ENCODE data around the gene C1QL4. TPM values are rescaled to one million over a fixed set of nuclear protein-coding genes. Genes with fewer than 3 reads are reported as not detected.

C1QL4 gene
- total and polyA plus RNA-seq, 2 of the 8 experiments (the other 6 are each of a cell fraction or from before 2014, with no cell fraction given): 0.28 to 0.63 TPM

- Histone ChIP-seq H2BK5ac (ENCODE audit: low read depth, low read length) (no peak overlapping the region), H4K91ac (replicated peaks; ENCODE audit: insufficient read length, low read length) (peak overlapping the region; percentile 34), H3K27ac (ENCODE audit: low read depth, low read length) (no peak overlapping the region), H3K9ac (replicated peaks in 1 of 4; ENCODE audit: extremely low read depth in 1 of 4, low read depth in 3 of 4, low read length in 3 of 4) (no peak overlapping the region), H3K18ac (ENCODE audit: extremely low read depth, low read length) (no peak overlapping the region), H2AFZ (ENCODE audit: low read length) (no peak overlapping the region), H3K27me3 (replicated peaks in 1 of 4; ENCODE audit: control insufficient read depth in 3 of 4, extremely low read depth in 1 of 4, insufficient read depth in 3 of 4, low read length in 3 of 4) (peaks cover 0 to 3% (median 0%) of the 10 kb centered on the region in 4 experiments; a peak in 3 of 7 replicates), H2BK15ac (ENCODE audit: low read length) (no peak overlapping the region), H3K4me2 (ENCODE audit: insufficient read depth in 1 of 2, low read depth in 2 of 2, low read length in 2 of 2) (peak overlapping the region; percentile 19 to 86; a peak in 3 of 4 replicates), H3K4me1 (replicated peaks in 1 of 4; ENCODE audit: control insufficient read depth in 3 of 4, insufficient read depth in 4 of 4, low read length in 3 of 4) (peaks cover 0 to 8% (median 2%) of the 10 kb centered on the region in 4 experiments; a peak in 3 of 7 replicates), H3K79me2 (ENCODE audit: control insufficient read depth in 1 of 2, insufficient read depth in 2 of 2, low read length in 2 of 2) (peaks cover 2 to 27% of the 10 kb centered on the region in 2 experiments), H3K4ac (replicated peaks; ENCODE audit: insufficient read length, low read depth, low read length) (peak overlapping the region; percentile 57), H3K14ac (ENCODE audit: insufficient read length) (no peak overlapping the region), H3K4me3 (ENCODE audit: extremely low read depth in 1 of 4, insufficient read depth in 2 of 4, low read depth in 3 of 4, low read length in 4 of 4) (peak overlapping the region in 1 of 4 experiments; percentile 95; a peak in 1 of 8 replicates), H3K9me3 (ENCODE audit: insufficient read depth in 2 of 2, low read depth in 1 of 2, low read length in 1 of 2) (no peaks in the 10 kb centered on the region), H4K8ac (ENCODE audit: extremely low read depth, insufficient read depth, low read length) (no peak overlapping the region), H2BK120ac (replicated peaks; ENCODE audit: low read depth, low read length) (no peak overlapping the region), H3K56ac (replicated peaks; ENCODE audit: insufficient read length, low read depth, low read length) (no peak overlapping the region), H4K20me1 (replicated peaks in 1 of 2; ENCODE audit: control insufficient read depth in 1 of 2, insufficient read depth in 2 of 2, low read length in 2 of 2) (no peaks in the 10 kb centered on the region), H3K23ac (ENCODE audit: insufficient read length) (peak overlapping the region; percentile 53), H3K79me1 (ENCODE audit: low read depth, low read length) (no peaks in the 10 kb centered on the region), H3K23me2 (ENCODE audit: low read depth, low read length) (peaks cover 9% of the 10 kb centered on the region), H4K5ac (ENCODE audit: insufficient read length, low read depth, low read length) (no peak overlapping the region), H3K36me3 (ENCODE audit: control insufficient read depth in 2 of 4, insufficient read depth in 4 of 4, low read length in 3 of 4) (no peaks in the 10 kb centered on the region), H2BK20ac (ENCODE audit: low read length) (no peak overlapping the region), H2AK5ac (ENCODE audit: low read depth, low read length) (no peak overlapping the region), H2BK12ac (ENCODE audit: low read depth, low read length) (no peak overlapping the region)
- DNase-seq (ENCODE audit: low read depth in 1 of 2, low spot score in 2 of 2) (no peak), FAIRE-seq (no peak)
- POLR2A ChIA-PET (ENCODE audit: partially characterized antibody): interaction anchor here (1.8 kb wide), 1 partner anchor 148 kb away, joined by 7 read pairs; no protein-coding TSS in a partner anchor
- CTCF ChIA-PET (ENCODE audit: partially characterized antibody): interaction anchor here (0.6 to 26.7 kb wide), 5 partner anchors 18 to 215 kb away, joined by 3 to 538 read pairs (median 8); partner anchors contain the start of gene DNAJC22
- 80% methylated on average over 5 of the region's 5 CpGs; no CpG with 5 or more reads in 1 of the 2 experiments for WGBS, 2 experiments (ENCODE audit: extremely low coverage in 1 of 2, insufficient coverage in 1 of 2, insufficient read length in 1 of 2, insufficient replicate concordance in 2 of 2, low coverage in 1 of 2, low lambda C conversion rate in 2 of 2, missing lambda C conversion rate in 1 of 2)
- TF ChIP-seq CREB1 (IDR thresholded peaks at IDR 0.05) (no peak), SUZ12 (IDR thresholded peaks at IDR 0.05; ENCODE audit: low read length) (no peak), RBBP5 (IDR thresholded peaks at IDR 0.05; ENCODE audit: borderline replicate concordance, low read depth, low read length) (no peak), KDM1A (IDR thresholded peaks at IDR 0.05; ENCODE audit: borderline replicate concordance, low read length) (no peak), NRF1 (IDR thresholded peaks at IDR 0.05; ENCODE audit: low read depth, low read length) (no peak), GTF2F1 (IDR thresholded peaks at IDR 0.05; ENCODE audit: borderline replicate concordance, low read depth, low read length) (no peak), SP1 (IDR thresholded peaks at IDR 0.05; ENCODE audit: low read depth, low read length) (no peak), PHF8 (conservative IDR thresholded peaks at IDR 0.05; ENCODE audit: low read depth, low read length) (no peak), EP300 (IDR thresholded peaks at IDR 0.05; ENCODE audit: borderline replicate concordance in 1 of 2, low read depth in 2 of 2, low read length in 2 of 2) (no peak), E2F6 (IDR thresholded peaks at IDR 0.05) (no peak)
- TF ChIP-seq, protein P1, sequence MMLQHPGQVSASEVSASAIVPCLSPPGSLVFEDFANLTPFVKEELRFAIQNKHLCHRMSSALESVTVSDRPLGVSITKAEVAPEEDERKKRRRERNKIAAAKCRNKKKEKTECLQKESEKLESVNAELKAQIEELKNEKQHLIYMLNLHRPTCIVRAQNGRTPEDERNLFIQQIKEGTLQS (IDR thresholded peaks at IDR 0.05; ENCODE audit: insufficient read depth, low read depth, low read length): no peak
- TF ChIP-seq, protein P2, sequence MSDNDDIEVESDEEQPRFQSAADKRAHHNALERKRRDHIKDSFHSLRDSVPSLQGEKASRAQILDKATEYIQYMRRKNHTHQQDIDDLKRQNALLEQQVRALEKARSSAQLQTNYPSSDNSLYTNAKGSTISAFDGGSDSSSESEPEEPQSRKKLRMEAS (IDR thresholded peaks at IDR 0.05): no peak
Observed at GRCh38 chr12:49365542-49365941, 28.6 kb upstream of the C1QL4 start.

All from H1 (cell line).